ENCODE data around the gene CAPN15. TPM values are rescaled to one million over a fixed set of nuclear protein-coding genes. Genes with fewer than 3 reads are reported as not detected.
A peak's percentile ranks its signal among the peaks of the same experiment; 100 is the strongest.

Gene CAPN15
- total and polyA plus RNA-seq, 9 of the 15 experiments (the other 6 are each of a cell fraction or from before 2014, with no cell fraction given), result 0.62 to 111 (median 14.2) TPM

DNA sequence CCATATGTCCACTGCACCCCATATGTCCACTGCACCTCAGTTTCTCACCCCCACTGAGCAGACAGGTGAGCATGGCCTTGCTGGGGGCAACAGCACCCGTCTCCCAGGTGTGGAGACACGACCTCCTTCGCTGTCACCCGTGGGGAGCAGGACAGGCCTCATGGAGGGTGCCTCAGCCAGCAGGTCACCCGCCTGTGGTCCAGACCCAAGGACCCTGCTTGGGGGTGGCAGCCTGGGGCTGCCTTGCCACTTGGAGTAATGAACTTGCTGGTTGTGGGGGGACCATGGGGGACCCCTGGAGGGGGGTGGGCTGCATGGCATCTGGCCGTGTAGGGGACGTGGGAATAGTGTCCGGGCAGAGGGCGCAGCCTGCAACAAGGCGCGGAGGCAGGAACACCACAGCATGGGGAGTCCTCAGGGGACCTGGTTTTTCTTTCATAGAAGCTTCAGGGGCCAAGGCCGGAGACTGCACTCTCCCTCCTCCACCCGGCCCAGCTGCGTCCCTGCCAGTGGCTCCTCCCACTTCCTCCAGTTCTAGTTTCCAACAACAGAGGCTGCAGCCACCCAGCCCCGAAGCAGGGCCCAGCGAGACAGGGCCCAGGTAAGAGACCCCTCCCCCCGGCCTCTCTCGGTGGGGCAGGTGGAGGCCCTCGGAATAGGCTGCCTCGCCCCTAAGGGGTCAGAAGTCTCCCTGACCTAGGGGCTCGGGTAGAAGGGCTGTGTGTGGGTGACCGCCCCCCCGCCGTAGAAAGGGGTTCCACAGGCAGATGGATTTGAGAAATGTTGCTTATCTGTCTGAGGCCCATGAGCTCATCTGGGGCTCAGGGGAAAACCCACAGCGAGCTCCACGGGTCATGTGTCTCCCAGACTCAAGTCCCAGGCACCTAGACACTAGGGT is 39.2 kb downstream of the CAPN15 start, which contains the start of gene NHLRC4 (continued):
- TF ChIP-seq, protein P1, sequence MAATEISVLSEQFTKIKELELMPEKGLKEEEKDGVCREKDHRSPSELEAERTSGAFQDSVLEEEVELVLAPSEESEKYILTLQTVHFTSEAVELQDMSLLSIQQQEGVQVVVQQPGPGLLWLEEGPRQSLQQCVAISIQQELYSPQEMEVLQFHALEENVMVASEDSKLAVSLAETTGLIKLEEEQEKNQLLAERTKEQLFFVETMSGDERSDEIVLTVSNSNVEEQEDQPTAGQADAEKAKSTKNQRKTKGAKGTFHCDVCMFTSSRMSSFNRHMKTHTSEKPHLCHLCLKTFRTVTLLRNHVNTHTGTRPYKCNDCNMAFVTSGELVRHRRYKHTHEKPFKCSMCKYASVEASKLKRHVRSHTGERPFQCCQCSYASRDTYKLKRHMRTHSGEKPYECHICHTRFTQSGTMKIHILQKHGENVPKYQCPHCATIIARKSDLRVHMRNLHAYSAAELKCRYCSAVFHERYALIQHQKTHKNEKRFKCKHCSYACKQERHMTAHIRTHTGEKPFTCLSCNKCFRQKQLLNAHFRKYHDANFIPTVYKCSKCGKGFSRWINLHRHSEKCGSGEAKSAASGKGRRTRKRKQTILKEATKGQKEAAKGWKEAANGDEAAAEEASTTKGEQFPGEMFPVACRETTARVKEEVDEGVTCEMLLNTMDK (IDR thresholded peaks at IDR 0.05; ENCODE audit: borderline replicate concordance, insufficient read depth, low read depth, low read length, poor library complexity, severe bottlenecking), result no peak
- TF ChIP-seq ATF7 (IDR thresholded peaks at IDR 0.05), result peak; percentile 97
- TF ChIP-seq SUPT5H (IDR thresholded peaks at IDR 0.05), result 0 out of 2 replicates have a peak, but pooled peaks have one; percentile 33
- 0 out of 2 replicates have a peak, but pooled peaks have one; percentile 14 for TF ChIP-seq HCFC1 (IDR thresholded peaks at IDR 0.05; ENCODE audit: low read depth, low read length)
- peak in 1 of 2 experiments; percentile 70; a peak in 2 of 4 replicates for TF ChIP-seq TEAD1 (CRISPR knock-in tag; IDR thresholded peaks at IDR 0.05)
- TF ChIP-seq, protein P2, sequence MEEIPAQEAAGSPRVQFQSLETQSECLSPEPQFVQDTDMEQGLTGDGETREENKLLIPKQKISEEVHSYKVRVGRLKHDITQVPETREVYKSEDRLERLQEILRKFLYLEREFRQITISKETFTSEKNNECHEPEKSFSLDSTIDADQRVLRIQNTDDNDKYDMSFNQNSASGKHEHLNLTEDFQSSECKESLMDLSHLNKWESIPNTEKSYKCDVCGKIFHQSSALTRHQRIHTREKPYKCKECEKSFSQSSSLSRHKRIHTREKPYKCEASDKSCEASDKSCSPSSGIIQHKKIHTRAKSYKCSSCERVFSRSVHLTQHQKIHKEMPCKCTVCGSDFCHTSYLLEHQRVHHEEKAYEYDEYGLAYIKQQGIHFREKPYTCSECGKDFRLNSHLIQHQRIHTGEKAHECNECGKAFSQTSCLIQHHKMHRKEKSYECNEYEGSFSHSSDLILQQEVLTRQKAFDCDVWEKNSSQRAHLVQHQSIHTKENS (CRISPR knock-in tag; IDR thresholded peaks at IDR 0.05), result no peak
- no peak for TF ChIP-seq SP2 (IDR thresholded peaks at IDR 0.05; ENCODE audit: extremely low read depth, low read depth, low read length, poor library complexity, severe bottlenecking)
- TF ChIP-seq KLF6 (CRISPR knock-in tag; IDR thresholded peaks at IDR 0.05; ENCODE audit: borderline replicate concordance), result no peak
- TF ChIP-seq ELF2 (CRISPR knock-in tag; IDR thresholded peaks at IDR 0.05), result 0 out of 2 replicates have a peak, but pooled peaks have one; percentile 25
- TF ChIP-seq XRCC3 (IDR thresholded peaks at IDR 0.05), result no peak
- TF ChIP-seq HDAC2 (IDR thresholded peaks at IDR 0.05), result peak; percentile 80
- TF ChIP-seq ETV1 (tag; conservative IDR thresholded peaks at IDR 0.05; ENCODE audit: low read depth), result peak; percentile 63; the same call in 1 of the 2 replicates
- TF ChIP-seq MIER1 (IDR thresholded peaks at IDR 0.05; ENCODE audit: low read depth), result no peak
- TF ChIP-seq, protein P3, sequence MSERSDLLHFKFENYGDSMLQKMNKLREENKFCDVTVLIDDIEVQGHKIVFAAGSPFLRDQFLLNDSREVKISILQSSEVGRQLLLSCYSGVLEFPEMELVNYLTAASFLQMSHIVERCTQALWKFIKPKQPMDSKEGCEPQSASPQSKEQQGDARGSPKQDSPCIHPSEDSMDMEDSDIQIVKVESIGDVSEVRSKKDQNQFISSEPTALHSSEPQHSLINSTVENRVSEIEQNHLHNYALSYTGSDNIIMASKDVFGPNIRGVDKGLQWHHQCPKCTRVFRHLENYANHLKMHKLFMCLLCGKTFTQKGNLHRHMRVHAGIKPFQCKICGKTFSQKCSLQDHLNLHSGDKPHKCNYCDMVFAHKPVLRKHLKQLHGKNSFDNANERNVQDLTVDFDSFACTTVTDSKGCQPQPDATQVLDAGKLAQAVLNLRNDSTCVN (CRISPR knock-in tag; IDR thresholded peaks at IDR 0.05), result no peak
- TF ChIP-seq MAFG (tag; conservative IDR thresholded peaks at IDR 0.05), result no peak
- no peak for TF ChIP-seq YY1 (IDR thresholded peaks at IDR 0.05; ENCODE audit: borderline replicate concordance in 1 of 3, control insufficient read depth in 1 of 3, extremely low read depth in 1 of 3, insufficient read depth in 3 of 3, insufficient read length in 1 of 3, insufficient replicate concordance in 2 of 3, low read depth in 1 of 3, low read length in 2 of 3)
- no peak for TF ChIP-seq ILK (tag; IDR thresholded peaks at IDR 0.05; ENCODE audit: borderline replicate concordance, low read depth)
- TF ChIP-seq NR2F6 (CRISPR knock-in tag; IDR thresholded peaks at IDR 0.05), result no peak
- TF ChIP-seq SIRT6 (IDR thresholded peaks at IDR 0.05; ENCODE audit: low read depth, low read length), result no peak
- TF ChIP-seq, protein P4, sequence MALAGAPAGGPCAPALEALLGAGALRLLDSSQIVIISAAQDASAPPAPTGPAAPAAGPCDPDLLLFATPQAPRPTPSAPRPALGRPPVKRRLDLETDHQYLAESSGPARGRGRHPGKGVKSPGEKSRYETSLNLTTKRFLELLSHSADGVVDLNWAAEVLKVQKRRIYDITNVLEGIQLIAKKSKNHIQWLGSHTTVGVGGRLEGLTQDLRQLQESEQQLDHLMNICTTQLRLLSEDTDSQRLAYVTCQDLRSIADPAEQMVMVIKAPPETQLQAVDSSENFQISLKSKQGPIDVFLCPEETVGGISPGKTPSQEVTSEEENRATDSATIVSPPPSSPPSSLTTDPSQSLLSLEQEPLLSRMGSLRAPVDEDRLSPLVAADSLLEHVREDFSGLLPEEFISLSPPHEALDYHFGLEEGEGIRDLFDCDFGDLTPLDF (CRISPR knock-in tag; IDR thresholded peaks at IDR 0.05), result 0 out of 2 replicates have a peak, but pooled peaks have one; percentile 23
- TF ChIP-seq CXXC5 (CRISPR knock-in tag; IDR thresholded peaks at IDR 0.05), result peak; percentile 85

Data from K562 (cell line).